SHP77 (cell line): ENCODE data around the gene MBNL2.

ENCODE experiments used
- DNase-seq, 2 experiments: peaks; one replicate each; lab custom pipeline; 2025; lab: John Stamatoyannopoulos, UW

Gene MBNL2

GRCh38 chr13:97422118-97423054 lies 200.3 kb downstream of the MBNL2 start:
- DNase-seq, result no peak

- DNase-seq, result no peak
Observed at GRCh38 chr13:97423300-97424045, 201.3 kb downstream of the MBNL2 start.

DNA sequence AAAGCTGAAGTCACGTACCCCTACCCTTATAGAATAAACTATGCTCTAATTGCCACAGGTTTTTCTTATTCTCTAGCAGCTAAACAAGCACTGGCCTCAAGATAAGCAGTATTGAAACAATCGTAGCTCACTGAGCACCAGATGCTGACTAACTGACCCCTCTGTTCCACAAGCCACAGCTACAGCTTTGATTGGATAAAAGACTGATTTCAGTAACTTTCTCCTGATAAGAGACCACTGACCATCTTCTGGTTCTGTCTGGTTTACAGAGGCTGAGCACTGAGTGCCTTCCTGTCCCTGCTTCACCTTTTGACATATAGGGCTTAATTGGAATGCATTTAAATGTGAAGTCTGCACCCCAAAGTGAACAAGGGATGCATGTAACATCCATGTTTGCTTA lies 203.5 kb downstream of the MBNL2 start:
- no peak for DNase-seq

- no peak for DNase-seq
Observed at GRCh38 chr13:97426695-97427094, 204.6 kb downstream of the MBNL2 start.

GRCh38 chr13:97429681-97430081 lies 207.5 kb downstream of the MBNL2 start:
- DNase-seq, result peak; percentile 83 to 89

DNA sequence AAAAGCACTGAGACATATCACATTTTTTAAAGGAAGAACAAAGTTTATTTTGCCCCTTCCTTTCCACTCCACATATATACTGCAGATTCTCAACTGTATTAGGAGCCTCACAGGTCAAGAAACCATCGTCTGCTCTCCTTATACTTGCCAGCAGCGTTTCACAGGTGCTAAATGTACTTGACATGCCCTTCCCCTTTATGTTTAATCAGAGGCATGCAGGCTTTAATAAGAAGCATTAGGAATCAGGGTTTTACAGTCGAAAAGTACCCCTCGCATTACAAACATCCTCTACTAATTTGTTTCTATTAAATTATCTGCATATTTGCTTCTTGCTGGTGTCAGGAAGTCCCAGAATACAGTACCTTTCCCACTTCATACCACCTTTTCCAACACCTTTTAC lies 208.2 kb downstream of the MBNL2 start:
- DNase-seq, result peak; percentile 36 to 42

- no peak for DNase-seq
Observed at GRCh38 chr13:97431171-97431764, 209.1 kb downstream of the MBNL2 start.

DNA sequence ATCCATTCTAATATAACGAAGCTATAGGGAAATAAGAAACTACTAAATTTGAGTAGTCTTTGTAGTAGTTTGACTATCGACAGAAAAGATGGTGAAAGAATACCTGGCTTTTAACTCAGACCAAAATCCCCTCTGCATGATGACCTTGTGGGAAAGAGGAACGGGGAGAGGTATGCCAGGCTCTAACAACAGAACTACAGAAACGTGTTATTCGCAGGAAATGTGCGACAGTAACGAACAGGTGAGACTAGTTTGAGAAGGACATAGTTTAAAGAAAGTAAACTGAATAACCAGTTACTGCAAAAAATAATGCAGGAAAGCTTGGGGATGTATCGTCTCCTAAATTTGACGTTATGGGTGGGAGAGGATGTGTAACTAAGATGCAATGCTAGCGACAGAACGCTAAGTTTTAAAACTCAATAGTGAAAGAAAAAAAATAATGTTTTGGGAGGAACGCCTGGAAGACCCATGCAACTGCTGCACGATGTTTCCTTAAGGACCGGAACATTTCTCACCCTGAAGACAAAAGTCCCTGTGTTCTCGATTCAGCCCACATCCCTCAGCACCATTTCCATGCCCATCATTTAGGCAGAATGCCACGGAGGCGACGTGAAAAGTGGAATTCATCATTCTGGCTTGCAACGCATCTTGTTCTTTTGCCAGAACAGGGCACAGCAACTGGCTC lies 210.2 kb downstream of the MBNL2 start:
- no peak for DNase-seq

DNA sequence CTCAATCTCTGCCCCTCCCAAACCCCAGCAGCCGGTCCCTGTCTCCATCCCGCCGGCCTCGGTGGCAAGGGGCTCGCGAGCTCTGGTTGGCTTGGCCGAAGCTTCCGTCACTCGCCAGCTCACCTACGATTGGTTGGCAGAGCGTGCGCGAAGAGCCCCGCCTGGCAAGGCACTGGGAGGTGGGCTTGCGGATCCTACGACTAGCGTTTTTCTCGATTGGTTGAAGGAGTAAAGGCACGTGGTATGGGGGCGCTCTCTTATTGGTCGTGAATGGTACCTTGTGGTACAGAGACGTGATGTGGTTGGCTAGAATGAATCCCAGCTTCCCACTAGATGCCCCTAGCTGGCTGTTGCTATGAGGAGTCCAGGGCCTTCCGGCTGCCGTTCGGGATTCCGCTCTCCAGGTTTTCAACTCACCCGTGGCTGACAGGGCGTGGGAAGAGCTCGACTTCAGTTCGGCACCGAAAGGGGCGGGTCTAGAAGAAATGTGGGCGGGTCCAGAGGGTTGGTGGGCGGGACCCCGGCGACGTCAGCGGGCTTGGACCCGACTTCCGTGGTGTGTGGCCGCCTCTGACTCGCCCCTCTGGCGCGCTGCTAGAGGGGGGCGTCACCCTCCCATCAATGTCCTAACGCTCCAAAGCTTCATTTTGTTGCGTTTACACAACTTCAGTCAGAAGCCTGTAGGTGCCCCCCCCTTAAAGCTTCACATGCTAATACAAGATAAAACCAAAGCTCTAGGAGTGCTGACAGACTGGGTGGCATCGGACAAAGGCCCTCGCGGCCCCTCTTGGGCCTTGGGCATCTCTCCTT lies 211.0 kb downstream of the MBNL2 start:
- peak; percentile 100 for DNase-seq

GRCh38 chr13:97433727-97434396 lies 211.7 kb downstream of the MBNL2 start, which contains the start of gene RAP2A:
Gene RAP2A, plus strand, starts transcription at chr13:97434169. Its CDS starts 302 bp downstream, at chr13:97434471.
- peak; percentile 90 to 96 for DNase-seq

DNA sequence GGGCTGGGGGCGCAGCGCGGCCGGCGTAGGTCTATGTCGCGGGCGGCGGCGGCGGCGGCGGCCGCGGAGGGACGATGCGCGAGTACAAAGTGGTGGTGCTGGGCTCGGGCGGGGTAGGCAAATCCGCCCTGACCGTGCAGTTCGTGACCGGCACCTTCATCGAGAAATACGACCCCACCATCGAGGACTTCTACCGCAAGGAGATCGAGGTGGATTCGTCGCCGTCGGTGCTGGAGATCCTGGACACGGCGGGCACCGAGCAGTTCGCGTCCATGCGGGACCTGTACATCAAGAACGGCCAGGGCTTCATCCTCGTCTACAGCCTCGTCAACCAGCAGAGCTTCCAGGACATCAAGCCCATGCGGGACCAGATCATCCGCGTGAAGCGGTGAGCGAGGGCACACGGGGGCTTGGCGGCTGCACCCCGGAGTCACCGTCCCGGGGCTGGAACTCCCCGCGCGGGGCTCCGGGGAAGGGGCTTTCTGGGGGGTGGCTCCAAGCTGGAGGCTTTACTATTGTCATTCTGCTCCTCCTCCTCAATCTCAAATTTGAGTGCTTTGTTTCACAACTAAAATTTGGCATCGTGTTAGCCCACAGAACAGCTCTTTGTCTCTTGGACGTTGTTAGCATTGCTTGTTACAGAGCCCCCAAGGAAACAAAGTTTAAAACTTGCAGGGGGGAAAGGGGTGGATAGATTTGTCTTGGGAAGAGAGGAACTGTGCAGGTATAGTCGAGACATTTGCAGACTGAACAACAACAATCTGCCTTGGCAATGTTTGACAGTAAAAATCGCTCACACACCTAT lies 212.5 kb downstream of the MBNL2 start:
- peak in 1 of 2 experiments; percentile 75 for DNase-seq

DNA sequence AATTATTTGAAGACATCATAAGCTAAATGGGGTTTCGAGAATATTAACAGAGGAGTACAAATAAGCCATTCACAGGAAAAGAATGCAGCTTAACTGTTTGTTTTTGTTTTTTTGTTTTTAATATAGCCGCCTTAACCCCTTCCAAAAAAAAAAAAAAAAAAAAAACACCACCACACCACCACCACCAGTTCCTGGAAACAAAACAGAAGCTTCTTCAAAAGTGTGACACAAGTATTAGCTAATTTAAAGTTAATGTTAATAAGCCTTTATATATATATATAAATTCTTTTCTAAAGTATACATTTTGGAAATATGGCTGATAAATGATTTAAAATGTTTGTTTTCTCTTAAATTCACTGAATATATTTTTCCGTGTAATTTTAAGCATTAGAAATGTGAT lies 213.2 kb downstream of the MBNL2 start:
- DNase-seq, result no peak

DNA sequence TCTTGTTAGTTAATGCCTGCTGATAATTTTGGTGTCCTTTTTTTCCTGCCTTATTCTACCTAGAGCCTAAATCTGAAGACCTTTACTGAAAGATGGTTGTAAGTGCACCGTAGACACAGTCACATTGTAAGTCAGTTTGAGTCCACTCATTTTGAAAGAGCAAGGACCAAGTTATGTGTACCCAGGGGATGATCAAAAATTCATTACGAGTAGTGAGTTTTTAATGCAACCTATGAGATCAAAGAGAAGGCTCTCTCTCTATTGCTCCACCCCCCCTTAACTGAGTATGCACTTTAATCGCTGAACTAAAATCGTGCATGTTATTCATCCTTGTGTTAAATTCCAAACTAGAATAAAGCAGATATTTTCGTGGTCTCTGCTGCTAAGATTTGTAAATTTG lies 213.7 kb downstream of the MBNL2 start:
- no peak for DNase-seq

DNA sequence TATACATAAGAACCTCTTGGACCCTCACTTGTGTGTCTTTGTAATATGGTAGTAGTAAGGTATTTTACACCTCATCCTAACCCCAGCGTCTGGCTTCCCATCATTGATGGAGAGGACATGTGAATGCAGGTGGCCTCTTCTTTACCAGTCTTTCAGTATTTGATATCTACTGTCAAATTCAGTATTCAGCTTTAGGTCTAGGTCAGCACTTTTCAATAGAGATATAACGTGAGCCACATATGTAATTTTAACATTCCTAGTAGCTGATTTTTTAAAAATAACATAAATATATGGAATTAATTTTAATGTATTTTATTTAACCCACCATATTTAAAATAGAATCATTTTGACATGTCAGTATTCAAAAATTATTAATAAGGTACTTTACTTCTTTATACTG lies 214.7 kb downstream of the MBNL2 start:
- DNase-seq, result no peak

DNA sequence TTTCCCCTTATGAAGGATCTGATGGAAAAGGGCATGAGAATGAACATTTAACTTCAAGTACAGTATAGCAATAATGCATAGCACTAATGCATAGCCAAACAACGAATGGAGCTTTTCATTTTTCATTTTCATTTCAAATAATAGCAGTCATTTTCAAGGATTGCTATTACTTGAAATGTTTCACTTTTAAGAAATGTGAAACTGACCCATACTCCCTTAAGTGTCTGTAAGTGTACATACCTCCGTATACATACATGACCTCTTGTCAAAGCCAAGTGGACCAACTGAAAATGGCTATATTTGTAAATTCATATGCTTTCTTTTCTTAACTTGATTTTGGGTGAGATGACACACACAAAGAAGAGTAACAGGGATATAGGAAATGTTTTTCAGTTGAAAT lies 215.6 kb downstream of the MBNL2 start:
- no peak for DNase-seq

DNA sequence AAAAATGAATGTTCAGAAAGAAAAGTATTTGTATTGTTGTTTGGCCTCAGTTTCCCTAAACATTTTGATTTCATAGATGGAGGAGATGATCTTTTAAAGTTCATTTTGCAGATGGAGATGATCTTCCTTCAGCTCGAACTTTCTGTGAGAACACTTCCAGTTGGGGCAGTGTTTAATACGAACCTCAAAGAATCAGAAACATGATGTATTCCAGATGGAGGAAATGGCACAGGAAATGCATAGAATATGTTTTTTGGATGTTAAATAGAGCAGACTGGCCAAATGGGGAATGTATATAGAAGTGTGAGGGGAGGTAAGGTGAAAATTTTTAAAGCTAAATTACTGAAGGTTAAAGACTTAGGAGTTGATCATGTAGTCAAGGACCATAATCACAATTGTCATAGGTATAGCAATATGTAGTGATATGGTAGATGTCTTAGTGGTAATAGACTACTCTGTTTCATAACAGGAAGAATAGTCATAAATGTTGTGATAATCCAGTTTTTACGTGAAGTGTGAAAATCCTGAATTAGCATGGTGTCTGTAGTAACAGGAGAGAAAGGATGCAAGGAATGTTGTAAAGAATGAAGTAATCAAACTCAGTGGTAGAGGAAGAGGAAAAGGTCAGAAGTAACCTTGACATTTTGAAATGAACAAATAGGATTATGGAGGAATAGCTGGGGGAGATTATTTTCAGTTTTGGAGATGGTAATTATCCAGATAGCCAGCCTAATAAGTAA lies 216.9 kb downstream of the MBNL2 start:
- DNase-seq, result no peak

GRCh38 chr13:97440598-97441170 lies 218.6 kb downstream of the MBNL2 start:
- DNase-seq, result no peak

DNA sequence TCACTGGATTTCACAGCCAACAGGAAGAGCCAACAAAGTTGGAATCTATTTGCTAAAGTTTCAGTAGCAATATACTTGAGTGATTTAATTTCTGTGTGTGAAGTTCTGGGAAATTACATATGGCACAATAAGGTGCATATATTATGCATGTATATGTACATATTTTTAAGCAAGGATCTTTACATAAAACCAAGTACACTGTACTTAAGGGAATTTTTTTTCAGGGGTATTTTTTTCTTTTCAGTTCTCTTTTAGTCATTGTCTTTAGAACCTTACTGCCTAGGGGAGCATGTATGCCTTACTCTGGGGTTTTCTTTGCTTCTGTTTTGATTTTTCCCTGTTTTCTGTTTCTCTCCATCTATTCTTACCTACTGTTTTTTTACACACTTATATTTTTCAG lies 219.2 kb downstream of the MBNL2 start:
- no peak for DNase-seq
